Measurements from ENCODE around the gene TLR2. TPM values are rescaled to one million over a fixed set of nuclear protein-coding genes. Genes with fewer than 3 reads are reported as not detected.
"Not testable (repeated sequence)": the region's sequence is repeated elsewhere in the genome, so short reads cannot be mapped to it uniquely, and the experiment has no call there.

The TLR2 gene
- total RNA-seq, 1 donor from 2014 or later: 8.8 TPM

- DNase-seq (ENCODE audit: extremely low read depth, low read depth, low spot score): no peak
Measured at GRCh38 chr4:153661215-153661822, 22.8 kb upstream of the TLR2 start.

- no peak for DNase-seq (ENCODE audit: extremely low read depth, low read depth, low spot score)
Measured at GRCh38 chr4:153661908-153662307, 22.2 kb upstream of the TLR2 start.

- no peak for DNase-seq (ENCODE audit: extremely low read depth, low read depth, low spot score)
Measured at GRCh38 chr4:153663667-153664066, 20.4 kb upstream of the TLR2 start.

GRCh38 chr4:153666505-153666904 is 17.6 kb upstream of the TLR2 start:
- not testable (repeated sequence) for DNase-seq (ENCODE audit: extremely low read depth, low read depth, low spot score)

- no peak for DNase-seq (ENCODE audit: extremely low read depth, low read depth, low spot score)
Measured at GRCh38 chr4:153668647-153669046, 15.4 kb upstream of the TLR2 start.

- no peak for DNase-seq (ENCODE audit: extremely low read depth, low read depth, low spot score)
Measured at GRCh38 chr4:153669838-153670237, 14.2 kb upstream of the TLR2 start.

GRCh38 chr4:153676486-153676885 is 7.6 kb upstream of the TLR2 start:
- DNase-seq (ENCODE audit: extremely low read depth, low read depth, low spot score): no peak

- DNase-seq (ENCODE audit: extremely low read depth, low read depth, low spot score): peak; percentile 75
Measured at GRCh38 chr4:153676984-153677383, 7.1 kb upstream of the TLR2 start.

GRCh38 chr4:153679486-153679885 is 4.6 kb upstream of the TLR2 start:
- DNase-seq (ENCODE audit: extremely low read depth, low read depth, low spot score): no peak

- no peak for DNase-seq (ENCODE audit: extremely low read depth, low read depth, low spot score)
Measured at GRCh38 chr4:153683763-153684181, 308 bp upstream of the TLR2 start.

GRCh38 chr4:153684971-153685371 is 891 bp downstream of the TLR2 start:
- no peak for DNase-seq (ENCODE audit: extremely low read depth, low read depth, low spot score)

- no peak for DNase-seq (ENCODE audit: extremely low read depth, low read depth, low spot score)
Measured at GRCh38 chr4:153704522-153704921, 20.4 kb downstream of the TLR2 start.

- no peak for DNase-seq (ENCODE audit: extremely low read depth, low read depth, low spot score)
Measured at GRCh38 chr4:153705743-153706468, 21.8 kb downstream of the TLR2 start.

- no peak for DNase-seq (ENCODE audit: extremely low read depth, low read depth, low spot score)
Measured at GRCh38 chr4:153706519-153706918, 22.4 kb downstream of the TLR2 start.

GRCh38 chr4:153710681-153711080 is 26.6 kb downstream of the TLR2 start:
- DNase-seq (ENCODE audit: extremely low read depth, low read depth, low spot score): no peak

- no peak for DNase-seq (ENCODE audit: extremely low read depth, low read depth, low spot score)
Measured at GRCh38 chr4:153713866-153714646, 30.0 kb downstream of the TLR2 start.

GRCh38 chr4:153722036-153722435 is 38.0 kb downstream of the TLR2 start:
- no peak for DNase-seq (ENCODE audit: extremely low read depth, low read depth, low spot score)

GRCh38 chr4:153724606-153725005 is 40.5 kb downstream of the TLR2 start:
- DNase-seq (ENCODE audit: extremely low read depth, low read depth, low spot score): no peak

GRCh38 chr4:153725136-153725830 is 41.2 kb downstream of the TLR2 start:
- no peak for DNase-seq (ENCODE audit: extremely low read depth, low read depth, low spot score)

GRCh38 chr4:153725831-153726154 is 41.7 kb downstream of the TLR2 start:
- DNase-seq (ENCODE audit: extremely low read depth, low read depth, low spot score): no peak

GRCh38 chr4:153728151-153728550 is 44.1 kb downstream of the TLR2 start:
- no peak for DNase-seq (ENCODE audit: extremely low read depth, low read depth, low spot score)

Data from glomerular endothelial cell (primary cell).